HepG2 (cell line): Measurements from ENCODE around the gene MICAL3. TPM values are rescaled to one million over a fixed set of nuclear protein-coding genes. Genes with fewer than 3 reads are reported as not detected.

Experiments
- CREM ChIP-seq, 2 experiments: sonication (generic) in 1 of 2; formaldehyde crosslinking in 1 of 2; IDR thresholded peaks; 2 replicates each; pipeline versions ENCODE4 v1.4.0 to v1.6.1; 2016 to 2020; ENCODE audit warnings: antibody characterized with exemption in 1 of 2, mild to moderate bottlenecking in 1 of 2, missing genetic modification reagents in 1 of 2
- FOSL2 ChIP-seq: sonication (generic); formaldehyde crosslinking; IDR thresholded peaks from 2 replicates; pipeline ENCODE4 v1.4.0; 2020; ENCODE audit warnings: missing genetic modification reagents
- MBD4 ChIP-seq: IDR thresholded peaks from 2 replicates; pipeline ENCODE4 v1.6.1; 2012; ENCODE audit warnings: low read length, inconsistent platforms, borderline replicate concordance
- MIXL1 ChIP-seq: IDR thresholded peaks from 2 replicates; pipeline ENCODE4 v1.6.1; 2016
- NR2C2 ChIP-seq: sonication (generic); formaldehyde crosslinking; IDR thresholded peaks from 2 replicates; pipeline ENCODE4 v1.4.0; 2020; ENCODE audit warnings: missing genetic modification reagents, mild to moderate bottlenecking, moderate library complexity, borderline replicate concordance
- PHF5A ChIP-seq: IDR thresholded peaks from one replicate; pipeline ENCODE4 v1.6.1; 2018; ENCODE audit warnings: low read depth, missing genetic modification reagents; ENCODE audit not compliant: unreplicated experiment
- SIN3A ChIP-seq: IDR thresholded peaks from 2 replicates; pipeline ENCODE4 v1.6.1; 2011; ENCODE audit warnings: low read depth, mild to moderate bottlenecking, control low read depth, low read length, borderline replicate concordance
- SMYD3 ChIP-seq: sonication (generic); formaldehyde crosslinking; IDR thresholded peaks from 2 replicates; pipeline ENCODE4 v1.8.1; 2023; ENCODE audit warnings: mild to moderate bottlenecking, missing genetic modification reagents
- ZNF292 ChIP-seq: sonication (generic); formaldehyde crosslinking; IDR thresholded peaks from 2 replicates; pipeline ENCODE4 v1.8.1; 2022; ENCODE audit warnings: mild to moderate bottlenecking, low read depth, missing genetic modification reagents, borderline replicate concordance
- ZNF562 ChIP-seq: sonication (generic); formaldehyde crosslinking; IDR thresholded peaks from 2 replicates; pipeline ENCODE4 v1.8.0; 2022; ENCODE audit warnings: missing genetic modification reagents, borderline replicate concordance
- ZNF598 ChIP-seq: sonication (generic); formaldehyde crosslinking; IDR thresholded peaks from 2 replicates; pipeline ENCODE4 v1.5.1; 2020; ENCODE audit warnings: mild to moderate bottlenecking, missing genetic modification reagents, borderline replicate concordance
- ZNF644 ChIP-seq: IDR thresholded peaks from 2 replicates; pipeline ENCODE4 v1.6.1; 2016; ENCODE audit warnings: low read depth
- ZSCAN25 ChIP-seq: sonication (generic); formaldehyde crosslinking; IDR thresholded peaks from 2 replicates; pipeline ENCODE4 v1.8.0; 2022; ENCODE audit warnings: mild to moderate bottlenecking, missing genetic modification reagents
- polyA plus RNA-seq, 8 experiments: library from polyadenylated mRNA; depleted of rRNA in 3 of 8; stranded (reverse) in 7 of 8; unstranded in 1 of 8; fragments of >200 nt; fragmentation: Illumina TruSeq in 4 of 8; extraction: Trizol in 4 of 8; gene quantifications; 2 replicates each; pipeline versions ENCODE4 v1.2.1 to v1.2.3, GENCODE V29; 2011 to 2016; ENCODE audit warnings: low read depth in 4 of 8, missing spikeins in 1 of 8, mixed read lengths in 1 of 8; ENCODE audit not compliant: insufficient read depth in 1 of 8
- total RNA-seq, 5 experiments: library from RNA; depleted of rRNA; stranded (reverse); fragments of >200 nt; fragmentation: Illumina TruSeq; extraction: Trizol; gene quantifications; 2 replicates each; pipeline ENCODE4 v1.2.3, GENCODE V29; 2016; ENCODE audit warnings: low read depth in 1 of 5
- TF ChIP-seq, protein P1 (sequence below): sonication (generic); formaldehyde crosslinking; IDR thresholded peaks from 2 replicates; pipeline ENCODE4 v1.5.0; 2020; ENCODE audit warnings: missing genetic modification reagents
- TF ChIP-seq, protein P2 (sequence below): sonication (generic); formaldehyde crosslinking; IDR thresholded peaks from 2 replicates; pipeline ENCODE4 v1.5.0; 2020; ENCODE audit warnings: mild to moderate bottlenecking, missing genetic modification reagents, borderline replicate concordance
- TF ChIP-seq, protein P3 (sequence below): sonication (generic); formaldehyde crosslinking; IDR thresholded peaks from 2 replicates; pipeline ENCODE4 v1.9.0; 2021; ENCODE audit warnings: missing genetic modification reagents, mild to moderate bottlenecking, borderline replicate concordance
- TF ChIP-seq, protein P4 (sequence below): IDR thresholded peaks from 2 replicates; pipeline ENCODE4 v1.6.1; 2016; ENCODE audit warnings: missing compliant biosample characterization, missing genetic modification reagents, borderline replicate concordance
- TF ChIP-seq, protein P5 (sequence below): sonication (generic); formaldehyde crosslinking; IDR thresholded peaks from 2 replicates; pipeline ENCODE4 v1.8.1; 2023; ENCODE audit warnings: mild to moderate bottlenecking, inconsistent platforms, moderate library complexity, missing genetic modification reagents, borderline replicate concordance

Gene MICAL3
- total and polyA plus RNA-seq, 2 of the 13 experiments (the other 11 are each of a cell fraction or from before 2014, with no cell fraction given), result 5.3 to 12.5 TPM

DNA sequence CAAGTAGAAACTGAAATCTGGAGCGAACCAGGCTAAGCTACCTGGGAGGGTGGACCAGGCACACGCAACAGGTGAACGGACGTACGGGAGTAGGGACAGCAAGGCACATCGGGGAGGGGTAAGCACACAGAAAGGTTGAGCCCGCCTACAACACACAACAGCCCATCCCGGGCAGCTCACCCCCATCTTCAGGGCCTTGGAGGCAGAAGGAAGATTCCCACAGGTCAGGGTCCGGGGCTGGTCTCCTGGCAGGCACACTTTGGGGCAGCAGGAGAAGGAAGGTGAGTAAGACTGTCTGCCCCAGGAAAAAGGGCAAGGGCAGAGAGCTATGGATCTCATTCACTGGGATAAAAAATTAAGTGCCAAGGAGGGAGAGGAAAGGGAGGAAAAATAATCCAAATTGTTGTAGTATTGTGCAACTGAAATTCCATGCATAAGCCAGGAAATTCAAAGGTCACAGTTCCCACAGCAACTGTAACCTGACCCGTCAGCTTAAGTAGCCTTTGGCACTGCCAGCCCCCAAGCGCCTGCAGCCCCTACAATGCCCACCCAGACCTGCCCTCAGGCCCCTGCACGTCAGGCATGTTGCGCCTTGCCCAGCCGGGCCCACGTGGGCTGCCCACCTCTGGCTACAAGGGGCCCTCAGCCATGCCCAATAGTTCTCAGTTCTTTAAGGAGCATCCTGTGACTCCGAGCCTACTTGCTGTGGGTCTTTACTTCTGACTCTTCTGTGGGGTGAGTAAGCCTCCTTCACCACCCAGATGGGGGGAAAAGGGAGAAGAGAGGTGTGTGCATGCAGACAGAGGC is 51.8 kb downstream of the MICAL3 start (continued):
- TF ChIP-seq, protein P1, sequence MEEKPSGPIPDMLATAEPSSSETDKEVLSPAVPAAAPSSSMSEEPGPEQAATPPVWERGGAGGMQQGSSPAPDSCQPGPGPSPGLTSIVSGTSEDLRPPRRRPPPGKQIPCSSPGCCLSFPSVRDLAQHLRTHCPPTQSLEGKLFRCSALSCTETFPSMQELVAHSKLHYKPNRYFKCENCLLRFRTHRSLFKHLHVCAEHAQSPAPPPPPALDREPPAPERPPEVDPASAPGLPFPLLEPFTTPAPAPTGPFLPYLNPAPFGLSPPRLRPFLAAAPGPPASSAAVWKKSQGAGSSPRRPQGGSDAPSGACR (CRISPR knock-in tag), result 0 out of 2 replicates have a peak, but pooled peaks have one; percentile 11
- TF ChIP-seq NR2C2, result 0 out of 2 replicates have a peak, but pooled peaks have one; percentile 24
- 0 out of 2 replicates have a peak, but pooled peaks have one; percentile 63 for TF ChIP-seq ZNF598 (CRISPR knock-in tag)
- 0 out of 2 replicates have a peak, but pooled peaks have one; percentile 11 for TF ChIP-seq SIN3A
- TF ChIP-seq, protein P2, sequence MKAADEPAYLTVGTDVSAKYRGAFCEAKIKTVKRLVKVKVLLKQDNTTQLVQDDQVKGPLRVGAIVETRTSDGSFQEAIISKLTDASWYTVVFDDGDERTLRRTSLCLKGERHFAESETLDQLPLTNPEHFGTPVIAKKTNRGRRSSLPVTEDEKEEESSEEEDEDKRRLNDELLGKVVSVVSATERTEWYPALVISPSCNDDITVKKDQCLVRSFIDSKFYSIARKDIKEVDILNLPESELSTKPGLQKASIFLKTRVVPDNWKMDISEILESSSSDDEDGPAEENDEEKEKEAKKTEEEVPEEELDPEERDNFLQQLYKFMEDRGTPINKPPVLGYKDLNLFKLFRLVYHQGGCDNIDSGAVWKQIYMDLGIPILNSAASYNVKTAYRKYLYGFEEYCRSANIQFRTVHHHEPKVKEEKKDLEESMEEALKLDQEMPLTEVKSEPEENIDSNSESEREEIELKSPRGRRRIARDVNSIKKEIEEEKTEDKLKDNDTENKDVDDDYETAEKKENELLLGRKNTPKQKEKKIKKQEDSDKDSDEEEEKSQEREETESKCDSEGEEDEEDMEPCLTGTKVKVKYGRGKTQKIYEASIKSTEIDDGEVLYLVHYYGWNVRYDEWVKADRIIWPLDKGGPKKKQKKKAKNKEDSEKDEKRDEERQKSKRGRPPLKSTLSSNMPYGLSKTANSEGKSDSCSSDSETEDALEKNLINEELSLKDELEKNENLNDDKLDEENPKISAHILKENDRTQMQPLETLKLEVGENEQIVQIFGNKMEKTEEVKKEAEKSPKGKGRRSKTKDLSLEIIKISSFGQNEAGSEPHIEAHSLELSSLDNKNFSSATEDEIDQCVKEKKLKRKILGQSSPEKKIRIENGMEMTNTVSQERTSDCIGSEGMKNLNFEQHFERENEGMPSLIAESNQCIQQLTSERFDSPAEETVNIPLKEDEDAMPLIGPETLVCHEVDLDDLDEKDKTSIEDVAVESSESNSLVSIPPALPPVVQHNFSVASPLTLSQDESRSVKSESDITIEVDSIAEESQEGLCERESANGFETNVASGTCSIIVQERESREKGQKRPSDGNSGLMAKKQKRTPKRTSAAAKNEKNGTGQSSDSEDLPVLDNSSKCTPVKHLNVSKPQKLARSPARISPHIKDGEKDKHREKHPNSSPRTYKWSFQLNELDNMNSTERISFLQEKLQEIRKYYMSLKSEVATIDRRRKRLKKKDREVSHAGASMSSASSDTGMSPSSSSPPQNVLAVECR (CRISPR knock-in tag), result no peak; the same call in 1 of the 2 replicates
- TF ChIP-seq ZNF292, result peak; percentile 55
- 0 out of 2 replicates have a peak, but pooled peaks have one; percentile 21 for TF ChIP-seq ZNF644
- 0 out of 2 replicates have a peak, but pooled peaks have one; percentile 18 for TF ChIP-seq MIXL1 (CRISPR knock-in tag)
- no peak for TF ChIP-seq MBD4
- TF ChIP-seq CREM (IDR thresholded peaks at IDR 0.05), result peak; percentile 34; the same call in 1 of the 2 replicates
- no peak for TF ChIP-seq CREM (CRISPR knock-in tag; IDR thresholded peaks at IDR 0.05)
- TF ChIP-seq FOSL2, result peak; percentile 24; the same call in 1 of the 2 replicates
- TF ChIP-seq, protein P3, sequence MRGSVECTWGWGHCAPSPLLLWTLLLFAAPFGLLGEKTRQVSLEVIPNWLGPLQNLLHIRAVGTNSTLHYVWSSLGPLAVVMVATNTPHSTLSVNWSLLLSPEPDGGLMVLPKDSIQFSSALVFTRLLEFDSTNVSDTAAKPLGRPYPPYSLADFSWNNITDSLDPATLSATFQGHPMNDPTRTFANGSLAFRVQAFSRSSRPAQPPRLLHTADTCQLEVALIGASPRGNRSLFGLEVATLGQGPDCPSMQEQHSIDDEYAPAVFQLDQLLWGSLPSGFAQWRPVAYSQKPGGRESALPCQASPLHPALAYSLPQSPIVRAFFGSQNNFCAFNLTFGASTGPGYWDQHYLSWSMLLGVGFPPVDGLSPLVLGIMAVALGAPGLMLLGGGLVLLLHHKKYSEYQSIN (CRISPR knock-in tag), result no peak
- TF ChIP-seq, protein P4, sequence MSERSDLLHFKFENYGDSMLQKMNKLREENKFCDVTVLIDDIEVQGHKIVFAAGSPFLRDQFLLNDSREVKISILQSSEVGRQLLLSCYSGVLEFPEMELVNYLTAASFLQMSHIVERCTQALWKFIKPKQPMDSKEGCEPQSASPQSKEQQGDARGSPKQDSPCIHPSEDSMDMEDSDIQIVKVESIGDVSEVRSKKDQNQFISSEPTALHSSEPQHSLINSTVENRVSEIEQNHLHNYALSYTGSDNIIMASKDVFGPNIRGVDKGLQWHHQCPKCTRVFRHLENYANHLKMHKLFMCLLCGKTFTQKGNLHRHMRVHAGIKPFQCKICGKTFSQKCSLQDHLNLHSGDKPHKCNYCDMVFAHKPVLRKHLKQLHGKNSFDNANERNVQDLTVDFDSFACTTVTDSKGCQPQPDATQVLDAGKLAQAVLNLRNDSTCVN (CRISPR knock-in tag), result no peak
- no peak for TF ChIP-seq ZNF562 (CRISPR knock-in tag)
- TF ChIP-seq SMYD3, result no peak; the same call in 1 of the 2 replicates
- TF ChIP-seq ZSCAN25, result no peak
- TF ChIP-seq PHF5A (CRISPR knock-in tag), result no peak
- TF ChIP-seq, protein P5, sequence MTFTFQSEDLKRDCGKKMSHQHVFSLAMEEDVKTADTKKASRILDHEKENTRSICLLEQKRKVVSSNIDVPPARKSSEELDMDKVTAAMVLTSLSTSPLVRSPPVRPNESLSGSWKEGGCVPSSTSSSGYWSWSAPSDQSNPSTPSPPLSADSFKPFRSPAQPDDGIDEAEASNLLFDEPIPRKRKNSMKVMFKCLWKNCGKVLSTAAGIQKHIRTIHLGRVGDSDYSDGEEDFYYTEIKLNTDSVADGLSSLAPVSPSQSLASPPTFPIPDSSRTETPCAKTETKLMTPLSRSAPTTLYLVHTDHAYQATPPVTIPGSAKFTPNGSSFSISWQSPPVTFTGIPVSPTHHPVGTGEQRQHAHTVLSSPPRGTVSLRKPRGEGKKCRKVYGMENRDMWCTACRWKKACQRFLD (CRISPR knock-in tag), result no peak
